ENCODE measurements around the gene LIN28A.
A peak's percentile ranks its signal among the peaks of the same experiment; 100 is the strongest.

The LIN28A gene

DNA sequence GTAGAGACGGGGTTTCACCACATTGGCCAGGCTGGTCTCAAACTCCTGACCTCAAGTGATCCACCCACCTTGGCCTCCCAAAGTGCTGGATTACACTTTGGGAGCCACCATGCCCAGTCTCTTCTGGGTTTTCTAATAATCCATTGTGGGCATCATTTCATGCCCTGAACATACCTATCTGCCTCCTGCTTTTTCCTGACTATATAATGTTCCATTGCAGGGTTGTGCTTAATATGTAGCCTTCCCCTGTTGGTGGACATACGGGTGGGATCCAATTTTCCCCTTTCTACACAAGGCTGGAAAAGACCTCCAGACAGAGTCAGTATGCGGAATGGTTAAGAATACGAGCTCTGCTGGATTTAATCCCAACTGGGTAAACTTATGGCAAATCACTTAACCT, 34.6 kb upstream of the LIN28A start:
- Histone ChIP-seq H3K4ac (ENCODE audit: low read depth in 1 of 2, low read length in 2 of 2) (no peak overlapping the region), H3K9me3 (ENCODE audit: control insufficient read depth, low read length) (no peaks in the 10 kb centered on the region), H3K27ac (ENCODE audit: low read length, poor library complexity, severe bottlenecking) (no peak overlapping the region), H2AFZ (ENCODE audit: low read depth, low read length) (no peak overlapping the region), H4K91ac (ENCODE audit: low read length) (no peak overlapping the region), H3K18ac (ENCODE audit: low read depth in 1 of 2, low read length in 2 of 2) (no peak overlapping the region), H2BK12ac (ENCODE audit: low read length in 2 of 2) (no peak overlapping the region), H2AK5ac (ENCODE audit: low read length, severe bottlenecking) (no peak overlapping the region), H3K79me1 (replicated peaks; ENCODE audit: low read length, poor library complexity, severe bottlenecking) (no peaks in the 10 kb centered on the region), H3K23ac (ENCODE audit: low read length in 2 of 2) (no peak overlapping the region), H3K36me3 (ENCODE audit: control insufficient read depth in 1 of 2, insufficient read depth in 2 of 2, low read depth in 1 of 2, low read length in 2 of 2) (no peaks in the 10 kb centered on the region), H3K4me1 (ENCODE audit: control insufficient read depth, insufficient read depth, low read depth, low read length) (peaks cover 6% of the 10 kb centered on the region), H2BK5ac (ENCODE audit: low read depth, low read length, poor library complexity, severe bottlenecking) (no peak overlapping the region), H4K8ac (ENCODE audit: low read length) (no peak overlapping the region), H3K27me3 (ENCODE audit: control insufficient read depth in 1 of 2, insufficient read depth in 1 of 2, low read length in 2 of 2) (peaks cover 0 to 11% of the 10 kb centered on the region in 2 experiments), H3K9ac (ENCODE audit: low read length) (no peak overlapping the region), H3K4me2 (ENCODE audit: low read length, poor library complexity, severe bottlenecking) (no peak overlapping the region), H2BK15ac (ENCODE audit: low read depth, poor library complexity, severe bottlenecking) (no peak overlapping the region), H3K4me3 (ENCODE audit: insufficient read depth in 1 of 2, low read depth in 1 of 2, low read length in 2 of 2) (no peak overlapping the region), H2BK120ac (ENCODE audit: low read depth, low read length) (no peak overlapping the region), H3K14ac (ENCODE audit: low read length in 2 of 2) (no peak overlapping the region)
- DNase-seq, result no peak
- WGBS, result 99% methylated on average over 4 of the region's 4 CpGs

DNA sequence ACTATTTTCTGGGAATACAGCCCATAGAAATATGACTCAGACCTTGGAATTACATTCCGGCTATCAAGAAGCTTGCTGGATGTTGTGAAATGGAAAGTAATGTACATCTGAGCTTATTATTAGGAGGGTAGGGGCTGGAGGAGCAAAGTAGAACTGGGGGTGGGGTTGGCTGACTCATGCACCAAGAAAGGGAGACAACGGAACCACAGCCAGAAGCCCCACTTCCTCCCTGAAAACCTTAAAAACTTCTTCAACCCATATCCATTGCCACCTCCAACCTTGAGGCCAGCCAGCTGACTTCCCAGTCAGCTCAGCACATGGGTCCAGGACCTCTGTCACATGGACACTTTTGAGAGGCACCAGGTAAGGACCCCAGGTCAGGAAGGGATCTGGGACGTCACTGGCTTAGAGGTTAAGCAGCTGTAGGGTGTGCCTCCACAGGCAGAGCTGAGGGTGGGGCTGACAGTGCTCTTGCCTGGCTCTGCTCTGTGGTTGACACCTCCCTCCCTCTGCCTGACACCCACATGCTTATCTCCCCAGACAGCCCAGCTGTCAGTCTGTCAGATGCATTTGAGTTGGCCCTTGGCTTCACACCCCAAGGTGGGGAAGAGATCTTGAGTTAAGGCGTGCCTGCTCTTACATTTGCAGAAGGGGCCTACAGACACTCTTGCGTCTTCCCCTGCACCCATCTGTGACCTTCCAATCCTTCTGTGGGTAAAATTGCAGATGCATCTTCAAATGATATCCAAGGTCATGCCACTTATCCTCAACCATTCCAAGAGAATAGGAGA, 32.3 kb upstream of the LIN28A start:
- peak overlapping the region; percentile 62 for H3K9ac ChIP-seq (ENCODE audit: low read length)

DNA sequence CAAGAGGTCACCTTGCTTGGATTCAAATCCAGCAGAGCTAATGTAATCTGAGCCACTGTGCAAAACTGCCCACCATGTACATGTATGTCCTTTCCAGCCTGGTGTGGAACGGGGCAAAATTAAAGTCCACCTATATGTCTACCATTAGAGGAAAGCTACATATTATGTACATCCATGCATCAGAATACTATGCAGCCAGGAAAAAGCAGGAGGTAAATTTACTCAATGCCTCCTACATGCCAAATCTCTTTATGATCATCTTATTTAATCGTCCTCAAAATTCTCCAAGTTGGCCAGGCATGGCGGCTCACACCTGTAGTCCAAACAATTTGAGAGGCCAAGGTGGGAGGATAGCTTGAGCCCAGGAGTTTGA, 31.8 kb upstream of the LIN28A start:
- no peaks in the 10 kb centered on the region for H3K36me3 ChIP-seq (ENCODE audit: control insufficient read depth in 1 of 2, insufficient read depth in 2 of 2, low read depth in 1 of 2, low read length in 2 of 2)
- H2BK15ac ChIP-seq (ENCODE audit: low read depth, poor library complexity, severe bottlenecking), result no peak overlapping the region
- H3K23ac ChIP-seq (ENCODE audit: low read length in 2 of 2), result no peak overlapping the region
- no peaks in the 10 kb centered on the region for H3K9me3 ChIP-seq (ENCODE audit: control insufficient read depth, low read length)
- peaks cover 4% of the 10 kb centered on the region for H3K4me1 ChIP-seq (ENCODE audit: control insufficient read depth, insufficient read depth, low read depth, low read length)
- no peak overlapping the region for H2AK5ac ChIP-seq (ENCODE audit: low read length, severe bottlenecking)
- no peak overlapping the region for H3K14ac ChIP-seq (ENCODE audit: low read length in 2 of 2)
- no peak overlapping the region for H2BK12ac ChIP-seq (ENCODE audit: low read length in 2 of 2)
- no peak overlapping the region for H2BK5ac ChIP-seq (ENCODE audit: low read depth, low read length, poor library complexity, severe bottlenecking)
- H4K91ac ChIP-seq (ENCODE audit: low read length), result no peak overlapping the region
- H3K27ac ChIP-seq (ENCODE audit: low read length, poor library complexity, severe bottlenecking), result no peak overlapping the region
- H3K4me3 ChIP-seq (ENCODE audit: insufficient read depth in 1 of 2, low read depth in 1 of 2, low read length in 2 of 2), result no peak overlapping the region
- no peak overlapping the region for H2BK120ac ChIP-seq (ENCODE audit: low read depth, low read length)
- H3K27me3 ChIP-seq (ENCODE audit: control insufficient read depth in 1 of 2, insufficient read depth in 1 of 2, low read length in 2 of 2), result no peaks in the 10 kb centered on the region
- no peak overlapping the region for H3K9ac ChIP-seq (ENCODE audit: low read length)
- H3K4ac ChIP-seq (ENCODE audit: low read depth in 1 of 2, low read length in 2 of 2), result no peak overlapping the region
- peak overlapping the region in 1 of 2 experiments; percentile 41 for H3K18ac ChIP-seq (ENCODE audit: low read depth in 1 of 2, low read length in 2 of 2)
- H2AFZ ChIP-seq (ENCODE audit: low read depth, low read length), result no peak overlapping the region
- 100% methylated on average over 3 of the region's 3 CpGs for WGBS
- no peak for DNase-seq
- H3K4me2 ChIP-seq (ENCODE audit: low read length, poor library complexity, severe bottlenecking), result no peak overlapping the region
- no peak overlapping the region for H4K8ac ChIP-seq (ENCODE audit: low read length)
- H3K79me1 ChIP-seq (replicated peaks; ENCODE audit: low read length, poor library complexity, severe bottlenecking), result no peaks in the 10 kb centered on the region

More for the DNA sequence above, 32.3 kb upstream of the LIN28A start:
- Histone ChIP-seq H3K36me3 (ENCODE audit: control insufficient read depth in 1 of 2, insufficient read depth in 2 of 2, low read depth in 1 of 2, low read length in 2 of 2) (no peaks in the 10 kb centered on the region), H3K4me1 (ENCODE audit: control insufficient read depth, insufficient read depth, low read depth, low read length) (peaks cover 4% of the 10 kb centered on the region), H3K27me3 (ENCODE audit: control insufficient read depth in 1 of 2, insufficient read depth in 1 of 2, low read length in 2 of 2) (peaks cover 0 to 4% of the 10 kb centered on the region in 2 experiments), H2AK5ac (ENCODE audit: low read length, severe bottlenecking) (no peak overlapping the region), H2BK120ac (ENCODE audit: low read depth, low read length) (no peak overlapping the region), H3K4ac (ENCODE audit: low read depth in 1 of 2, low read length in 2 of 2) (peak overlapping the region in 1 of 2 experiments; percentile 2), H2BK12ac (ENCODE audit: low read length in 2 of 2) (peak overlapping the region in 1 of 2 experiments; percentile 4), H3K18ac (ENCODE audit: low read depth in 1 of 2, low read length in 2 of 2) (peak overlapping the region; percentile 25 to 41), H2BK15ac (ENCODE audit: low read depth, poor library complexity, severe bottlenecking) (no peak overlapping the region), H2AFZ (ENCODE audit: low read depth, low read length) (no peak overlapping the region), H3K14ac (ENCODE audit: low read length in 2 of 2) (peak overlapping the region in 1 of 2 experiments; percentile 3), H2BK5ac (ENCODE audit: low read depth, low read length, poor library complexity, severe bottlenecking) (no peak overlapping the region), H4K8ac (ENCODE audit: low read length) (no peak overlapping the region), H3K4me3 (ENCODE audit: insufficient read depth in 1 of 2, low read depth in 1 of 2, low read length in 2 of 2) (peak overlapping the region in 1 of 2 experiments; percentile 20), H3K9me3 (ENCODE audit: control insufficient read depth, low read length) (no peaks in the 10 kb centered on the region), H3K23ac (ENCODE audit: low read length in 2 of 2) (no peak overlapping the region), H3K4me2 (ENCODE audit: low read length, poor library complexity, severe bottlenecking) (no peak overlapping the region), H3K79me1 (replicated peaks; ENCODE audit: low read length, poor library complexity, severe bottlenecking) (no peaks in the 10 kb centered on the region), H3K27ac (ENCODE audit: low read length, poor library complexity, severe bottlenecking) (no peak overlapping the region), H4K91ac (ENCODE audit: low read length) (peak overlapping the region; percentile 40)
- WGBS, result 28% methylated on average over 5 of the region's 5 CpGs
- DNase-seq, result peak; percentile 96

DNA sequence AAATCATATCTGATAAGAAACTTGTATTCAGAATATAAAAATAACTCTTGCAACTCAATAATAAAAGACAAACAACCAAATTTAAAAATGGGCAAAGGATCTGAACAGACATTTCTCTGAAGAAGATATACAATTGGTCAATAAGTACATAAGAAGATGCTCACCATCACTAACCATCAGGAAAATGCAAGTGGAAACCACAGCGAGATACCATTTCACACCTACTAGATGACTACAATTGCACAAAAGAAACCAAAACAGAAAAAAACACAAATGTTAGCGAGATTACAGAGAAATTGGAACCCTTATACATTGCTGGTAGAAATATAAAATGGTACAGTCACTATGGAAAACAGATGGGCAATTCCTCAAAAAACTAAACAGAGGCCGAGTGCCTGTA, 26.5 kb upstream of the LIN28A start:
- WGBS, result 88% methylated on average over 1 of the region's 3 CpGs
- Histone ChIP-seq H3K36me3 (ENCODE audit: control insufficient read depth in 1 of 2, insufficient read depth in 2 of 2, low read depth in 1 of 2, low read length in 2 of 2) (no peaks in the 10 kb centered on the region), H4K8ac (ENCODE audit: low read length) (no peak overlapping the region), H3K4me2 (ENCODE audit: low read length, poor library complexity, severe bottlenecking) (no peak overlapping the region), H3K27ac (ENCODE audit: low read length, poor library complexity, severe bottlenecking) (no peak overlapping the region), H2BK12ac (ENCODE audit: low read length in 2 of 2) (no peak overlapping the region), H3K27me3 (ENCODE audit: control insufficient read depth in 1 of 2, insufficient read depth in 1 of 2, low read length in 2 of 2) (no peaks in the 10 kb centered on the region), H3K9me3 (ENCODE audit: control insufficient read depth, low read length) (no peaks in the 10 kb centered on the region), H2BK120ac (ENCODE audit: low read depth, low read length) (no peak overlapping the region), H2AFZ (ENCODE audit: low read depth, low read length) (no peak overlapping the region), H4K91ac (ENCODE audit: low read length) (no peak overlapping the region), H3K23ac (ENCODE audit: low read length in 2 of 2) (no peak overlapping the region), H3K4me1 (ENCODE audit: control insufficient read depth, insufficient read depth, low read depth, low read length) (no peaks in the 10 kb centered on the region), H3K18ac (ENCODE audit: low read depth in 1 of 2, low read length in 2 of 2) (no peak overlapping the region), H3K4me3 (ENCODE audit: insufficient read depth in 1 of 2, low read depth in 1 of 2, low read length in 2 of 2) (no peak overlapping the region), H2BK5ac (ENCODE audit: low read depth, low read length, poor library complexity, severe bottlenecking) (no peak overlapping the region), H3K4ac (ENCODE audit: low read depth in 1 of 2, low read length in 2 of 2) (no peak overlapping the region), H2AK5ac (ENCODE audit: low read length, severe bottlenecking) (no peak overlapping the region), H3K14ac (ENCODE audit: low read length in 2 of 2) (no peak overlapping the region), H3K9ac (ENCODE audit: low read length) (no peak overlapping the region), H2BK15ac (ENCODE audit: low read depth, poor library complexity, severe bottlenecking) (no peak overlapping the region), H3K79me1 (replicated peaks; ENCODE audit: low read length, poor library complexity, severe bottlenecking) (no peaks in the 10 kb centered on the region)
- no peak for DNase-seq
